HepG2 (cell line): Measurements from ENCODE around the gene FAM20C. TPM values are rescaled to one million over a fixed set of nuclear protein-coding genes. Genes with fewer than 3 reads are reported as not detected.

Source experiments
- ATAC-seq: fragments of 200-7000 bp; cut with Tn5 transposase; 3 replicates; pipeline ENCODE4 v1.9.1; 2020; ENCODE audit warnings: mild to moderate bottlenecking, moderate library complexity
- BruUV-seq: library from RNA; stranded (reverse); fragments of 400-500 nt; replicated peaks from 2 replicates; lab custom pipeline; 2021; lab: Mats Ljungman, UMichigan
- CTCF ChIA-PET: fragments of 300-600 bp; formaldehyde crosslinking; extraction: SDS; loops from one replicate; lab custom pipeline; 2021; ENCODE audit warnings: low total read pairs, inconsistent platforms, low intra/inter-chr PET ratio; lab: Yijun Ruan, JAX
- POLR2A ChIA-PET: fragments of 350-600 bp; sonication (Branson Sonifier 250); formaldehyde crosslinking; loops from one replicate; lab custom pipeline; 2020; ENCODE audit warnings: antibody characterized with exemption, inconsistent platforms; lab: Yijun Ruan, JAX
- DNase-seq: peaks from one replicate; pipeline ENCODE4 v3.0.0-alpha.2; 2015; ENCODE audit warnings: low spot score
- FAIRE-seq: peaks from 3 replicates; lab custom pipeline; 2011; peaks lifted over from hg19 to GRCh38; lab: Jason Lieb, UNC
- H2AFZ ChIP-seq: one replicate; pipeline ENCODE4 v1.6.1; 2011; ENCODE audit warnings: low read length, inconsistent platforms
- H3K27ac ChIP-seq: fragments of 300-600 bp; 3 replicates; pipeline ENCODE4 v1.8.0; 2011; ENCODE audit warnings: mixed run types, mild to moderate bottlenecking, mixed read lengths, low read length, inconsistent platforms; ENCODE audit not compliant: insufficient read depth; ENCODE audit errors: extremely low read length
- H3K27me3 ChIP-seq, 2 experiments: fragments of 200-600 bp in 1 of 2; 2 replicates in 1 of 2; 3 replicates in 1 of 2; pipeline versions ENCODE4 v1.6.0 to v1.8.0; 2011; ENCODE audit warnings: low read length in 2 of 2, mild to moderate bottlenecking in 2 of 2, moderate library complexity in 2 of 2, inconsistent platforms in 1 of 2; ENCODE audit not compliant: insufficient read depth in 2 of 2, control insufficient read depth in 1 of 2
- H3K36me3 ChIP-seq, 2 experiments: fragments of 200-600 bp in 1 of 2; replicated peaks in 1 of 2; 2 replicates in 1 of 2; 3 replicates in 1 of 2; pipeline versions ENCODE4 v1.5.1 to v1.8.0; 2011; ENCODE audit warnings: low read length in 2 of 2, inconsistent platforms in 1 of 2; ENCODE audit not compliant: insufficient read depth in 2 of 2, control insufficient read depth in 1 of 2
- H3K4me1 ChIP-seq: 2 replicates; pipeline ENCODE4 v1.5.1; 2012; ENCODE audit warnings: low read length, inconsistent platforms; ENCODE audit not compliant: insufficient read depth
- H3K4me2 ChIP-seq: 2 replicates; pipeline ENCODE4 v1.6.0; 2011; ENCODE audit warnings: low read depth, low read length, inconsistent platforms
- H3K4me3 ChIP-seq, 3 experiments: fragments of 200-600 bp in 1 of 3; sonication (generic), shearing (Covaris generic) in 1 of 3; replicated peaks in 1 of 3; 2 replicates each; pipeline ENCODE4 v1.5.1; 2011 to 2016; ENCODE audit warnings: low read length in 3 of 3, inconsistent platforms in 2 of 3, low read depth in 2 of 3, mild to moderate bottlenecking in 2 of 3, control low read depth in 1 of 3, mixed read lengths in 1 of 3; ENCODE audit not compliant: insufficient read depth in 1 of 3
- H3K79me2 ChIP-seq: one replicate; pipeline ENCODE4 v1.6.1; 2011; ENCODE audit warnings: low read length, inconsistent platforms; ENCODE audit not compliant: insufficient read depth
- H3K9ac ChIP-seq: 2 replicates; pipeline ENCODE4 v1.6.0; 2011; ENCODE audit warnings: mild to moderate bottlenecking, low read depth, low read length, inconsistent platforms; ENCODE audit not compliant: insufficient read depth
- H3K9me3 ChIP-seq: 2 replicates; pipeline ENCODE4 v1.5.1; 2012; ENCODE audit warnings: mild to moderate bottlenecking, low read length
- H4K20me1 ChIP-seq: 2 replicates; pipeline ENCODE4 v1.6.0; 2011; ENCODE audit warnings: inconsistent platforms, mild to moderate bottlenecking, low read length, moderate library complexity; ENCODE audit not compliant: insufficient read depth
- BORCS8-MEF2B ChIP-seq: sonication (generic); formaldehyde crosslinking; IDR thresholded peaks from 2 replicates; pipeline ENCODE4 v1.8.0; 2022; ENCODE audit warnings: mild to moderate bottlenecking, missing genetic modification reagents
- IRF1 ChIP-seq: sonication (generic); formaldehyde crosslinking; IDR thresholded peaks from 2 replicates; pipeline ENCODE4 v1.4.0; 2020; ENCODE audit warnings: low read depth, mild to moderate bottlenecking, missing genetic modification reagents
- JDP2 ChIP-seq: sonication (generic); formaldehyde crosslinking; IDR thresholded peaks from 2 replicates; pipeline ENCODE4 v1.8.1; 2022; ENCODE audit warnings: missing genetic modification reagents, borderline replicate concordance
- MTF2 ChIP-seq: sonication (generic); formaldehyde crosslinking; IDR thresholded peaks from 2 replicates; pipeline ENCODE4 v1.5.0; 2020; ENCODE audit warnings: missing genetic modification reagents, borderline replicate concordance
- NAIF1 ChIP-seq: sonication (generic); formaldehyde crosslinking; IDR thresholded peaks from 2 replicates; pipeline ENCODE4 v1.5.0; 2020; ENCODE audit warnings: mild to moderate bottlenecking, missing genetic modification reagents, borderline replicate concordance
- NCOA2 ChIP-seq: sonication (generic); formaldehyde crosslinking; IDR thresholded peaks from 2 replicates; pipeline ENCODE4 v1.8.0; 2022; ENCODE audit warnings: inconsistent platforms
- NR2F6 ChIP-seq, 2 experiments: IDR thresholded peaks; 2 replicates each; pipeline ENCODE4 v1.6.1; 2016; ENCODE audit warnings: antibody characterized with exemption in 1 of 2, mild to moderate bottlenecking in 1 of 2
- SMARCE1 ChIP-seq: fragments of 450-650 bp; IDR thresholded peaks from 2 replicates; pipeline ENCODE4 v1.6.1; 2017; ENCODE audit warnings: borderline replicate concordance
- YY1 ChIP-seq: IDR thresholded peaks from 2 replicates; pipeline ENCODE4 v1.6.1; 2011; ENCODE audit warnings: low read length, low read depth, moderate library complexity, mild to moderate bottlenecking; ENCODE audit not compliant: insufficient read depth, insufficient replicate concordance
- ZNF543 ChIP-seq: sonication (generic); formaldehyde crosslinking; IDR thresholded peaks from 2 replicates; pipeline ENCODE4 v1.4.0; 2020; ENCODE audit warnings: mild to moderate bottlenecking, missing genetic modification reagents
- ZNF567 ChIP-seq: sonication (generic); formaldehyde crosslinking; IDR thresholded peaks from 2 replicates; pipeline ENCODE4 v1.8.1; 2023; ENCODE audit warnings: mild to moderate bottlenecking, missing genetic modification reagents, borderline replicate concordance
- ZNF740 ChIP-seq: sonication (generic); formaldehyde crosslinking; IDR thresholded peaks from 2 replicates; pipeline ENCODE4 v1.4.0; 2020; ENCODE audit warnings: missing genetic modification reagents
- WGBS: methylation state at CpG from one replicate; pipeline ENCODE4 v1.1.6; 2017; ENCODE audit warnings: low lambda C conversion rate; 5-methylcytosine and 5-hydroxymethylcytosine counted together
- in situ Hi-C: cut with HindIII; loops from 2 replicates; pipeline ENCODE4 v1.10.0; 2017; ENCODE audit warnings: low pct_unique_long_range_greater_than_20kb; ENCODE audit not compliant: extremely low pct_ligation_motif_present
- intact Hi-C: fragments of 100-400 bp; cut with micrococcal nuclease; formaldehyde crosslinking; loops from one replicate; pipeline ENCODE4 v1.10.0; 2022; ENCODE audit not compliant: unreplicated experiment
- polyA plus RNA-seq, 8 experiments: library from polyadenylated mRNA; depleted of rRNA in 3 of 8; stranded (reverse) in 7 of 8; unstranded in 1 of 8; fragments of >200 nt; fragmentation: Illumina TruSeq in 4 of 8; extraction: Trizol in 4 of 8; gene quantifications; 2 replicates each; pipeline versions ENCODE4 v1.2.1 to v1.2.3, GENCODE V29; 2011 to 2016; ENCODE audit warnings: low read depth in 4 of 8, missing spikeins in 1 of 8, mixed read lengths in 1 of 8; ENCODE audit not compliant: insufficient read depth in 1 of 8
- total RNA-seq, 5 experiments: library from RNA; depleted of rRNA; stranded (reverse); fragments of >200 nt; fragmentation: Illumina TruSeq; extraction: Trizol; gene quantifications; 2 replicates each; pipeline ENCODE4 v1.2.3, GENCODE V29; 2016; ENCODE audit warnings: low read depth in 1 of 5

Gene FAM20C
- total and polyA plus RNA-seq, 2 of the 13 experiments (the other 11 are each of a cell fraction or from before 2014, with no cell fraction given): 11.9 to 19.9 TPM

GRCh38 chr7:307970-308369 is 115.6 kb downstream of the FAM20C start:
- H3K36me3 ChIP-seq: no peaks in the 10 kb centered on the region
- H2AFZ ChIP-seq: no peak overlapping the region
- intact Hi-C loops (no loop called here), in situ Hi-C loops (no loop called here)
- no peak for FAIRE-seq
- no peaks in the 10 kb centered on the region for H3K79me2 ChIP-seq
- no peak overlapping the region for H3K27ac ChIP-seq
- H4K20me1 ChIP-seq: no peaks in the 10 kb centered on the region
- WGBS: 24% methylated on average over 3 of the region's 3 CpGs
- no peaks in the 10 kb centered on the region for H3K4me1 ChIP-seq
- no peak for DNase-seq
- ChIA-PET POLR2A (no interaction called here), CTCF (no interaction called here)
- no peaks in the 10 kb centered on the region for H3K9me3 ChIP-seq
- no peak for TF ChIP-seq ZNF740 (CRISPR knock-in tag)
- TF ChIP-seq JDP2 (CRISPR knock-in tag): no peak
- no peak for TF ChIP-seq NCOA2
- TF ChIP-seq BORCS8-MEF2B: no peak
- no peak for TF ChIP-seq MTF2 (CRISPR knock-in tag)
- no peak for TF ChIP-seq NAIF1 (CRISPR knock-in tag)
- no peak for TF ChIP-seq SMARCE1
- TF ChIP-seq NR2F6 (IDR thresholded peaks at IDR 0.05): no peak
- no peak for TF ChIP-seq NR2F6 (CRISPR knock-in tag; IDR thresholded peaks at IDR 0.05)
- TF ChIP-seq ZNF567 (CRISPR knock-in tag): no peak
- no peak for TF ChIP-seq YY1
- no peak for TF ChIP-seq IRF1 (CRISPR knock-in tag)
- no peak for TF ChIP-seq ZNF543 (CRISPR knock-in tag)
- no peak overlapping the region for H3K4me2 ChIP-seq
- no peak for ATAC-seq
- no peak overlapping the region for H3K4me3 ChIP-seq
- peaks cover 3 to 18% of the 10 kb centered on the region in 2 experiments; a peak in 4 of 5 replicates for H3K27me3 ChIP-seq
- no peak overlapping the region for H3K9ac ChIP-seq
- BruUV-seq: no TSS peak
